HUDEP-2 (cell line): ENCODE data around the gene NXPH4.

Source experiments
- DNase-seq, 76 experiments: peaks; one replicate each; lab custom pipeline; 2025; ENCODE audit not compliant: unreplicated experiment in 76 of 76; lab: John Stamatoyannopoulos, UW

NXPH4 gene

DNA sequence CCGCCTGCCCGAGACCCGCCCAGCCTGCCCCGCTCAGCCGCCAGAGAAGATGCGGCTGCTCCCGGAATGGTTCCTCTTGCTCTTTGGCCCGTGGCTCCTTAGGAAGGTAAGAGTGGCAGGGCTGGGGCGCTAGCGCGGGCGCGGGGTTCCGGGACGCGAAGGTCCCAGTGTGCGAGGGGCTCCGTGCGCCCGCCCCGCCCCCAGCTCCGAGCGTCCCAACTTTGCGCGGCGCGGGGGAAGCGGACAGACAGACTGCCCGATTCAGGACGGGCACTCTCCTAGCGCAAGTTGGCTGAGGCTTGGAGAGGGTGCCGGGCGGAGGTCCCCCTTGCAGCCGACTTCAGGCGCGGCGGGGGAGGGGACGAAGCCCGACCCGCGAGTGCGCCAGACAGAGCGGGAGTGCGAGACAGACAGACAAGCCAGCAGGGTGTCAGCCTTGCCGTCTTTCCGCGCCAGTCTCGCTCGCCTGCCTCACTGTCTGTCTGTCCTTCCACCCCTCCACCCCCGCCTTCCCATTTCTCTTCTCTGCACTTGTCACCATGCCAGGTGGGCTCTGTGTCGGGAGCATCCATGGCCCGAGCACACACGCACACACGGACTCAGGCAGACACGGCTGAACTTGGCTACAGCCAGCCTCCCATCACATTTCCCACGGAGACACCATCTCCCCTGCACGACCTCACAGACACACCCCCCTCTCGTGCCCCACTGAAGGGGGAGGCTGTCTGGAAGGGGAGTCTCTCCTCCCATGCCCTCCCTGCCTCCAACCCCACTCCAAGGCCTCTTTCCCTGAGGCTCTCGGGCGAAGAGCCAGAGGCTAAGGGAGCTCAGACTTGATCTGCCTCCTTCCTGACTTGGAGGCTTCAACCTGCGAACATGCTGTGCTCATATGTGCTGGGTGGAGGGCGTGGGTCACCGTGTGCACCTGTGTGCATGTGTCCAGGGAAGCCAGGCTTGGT lies 606 bp downstream of the NXPH4 start:
- peak in 2 of 76 experiments; percentile 34 to 58 for DNase-seq

DNA sequence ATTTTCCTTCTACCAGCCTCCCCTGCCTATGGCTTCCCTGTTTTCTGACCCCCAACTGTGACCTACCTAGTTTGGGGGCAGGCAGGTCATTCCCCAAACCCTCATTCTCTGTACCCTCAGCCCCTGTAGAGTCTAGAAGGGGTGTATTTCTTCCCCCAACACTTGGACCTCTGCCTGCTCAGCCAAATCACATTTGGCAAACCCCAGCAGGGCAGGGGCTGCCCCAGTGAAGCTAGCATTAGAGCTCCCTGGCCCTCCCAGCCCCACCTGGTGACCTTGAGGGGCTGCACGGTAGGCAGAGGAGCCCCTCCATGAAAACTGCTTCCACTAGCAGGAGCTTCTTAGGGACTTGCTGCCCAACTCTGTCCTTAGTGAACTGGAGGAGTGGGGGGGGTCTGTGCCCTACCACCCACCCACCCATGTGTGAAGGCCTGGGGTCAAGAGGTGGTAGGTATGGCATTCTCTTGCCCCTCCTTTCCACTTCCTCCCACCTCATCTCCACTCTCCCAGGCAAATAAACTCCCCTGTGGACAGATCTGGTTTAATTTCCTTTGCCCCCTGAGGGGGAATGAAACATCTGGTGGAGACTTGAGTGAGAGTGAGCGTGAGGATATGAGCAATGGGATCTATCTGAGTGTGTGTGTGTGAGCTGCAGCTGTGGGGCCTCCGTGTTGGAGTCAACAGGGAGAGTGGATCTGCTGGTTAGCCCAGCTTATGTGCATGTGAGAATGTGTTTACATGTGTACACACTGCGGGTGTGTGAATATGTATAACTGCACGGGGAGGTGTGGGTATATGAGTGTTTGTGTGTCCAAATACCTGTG lies 1.6 kb downstream of the NXPH4 start:
- DNase-seq, result no peak

DNA sequence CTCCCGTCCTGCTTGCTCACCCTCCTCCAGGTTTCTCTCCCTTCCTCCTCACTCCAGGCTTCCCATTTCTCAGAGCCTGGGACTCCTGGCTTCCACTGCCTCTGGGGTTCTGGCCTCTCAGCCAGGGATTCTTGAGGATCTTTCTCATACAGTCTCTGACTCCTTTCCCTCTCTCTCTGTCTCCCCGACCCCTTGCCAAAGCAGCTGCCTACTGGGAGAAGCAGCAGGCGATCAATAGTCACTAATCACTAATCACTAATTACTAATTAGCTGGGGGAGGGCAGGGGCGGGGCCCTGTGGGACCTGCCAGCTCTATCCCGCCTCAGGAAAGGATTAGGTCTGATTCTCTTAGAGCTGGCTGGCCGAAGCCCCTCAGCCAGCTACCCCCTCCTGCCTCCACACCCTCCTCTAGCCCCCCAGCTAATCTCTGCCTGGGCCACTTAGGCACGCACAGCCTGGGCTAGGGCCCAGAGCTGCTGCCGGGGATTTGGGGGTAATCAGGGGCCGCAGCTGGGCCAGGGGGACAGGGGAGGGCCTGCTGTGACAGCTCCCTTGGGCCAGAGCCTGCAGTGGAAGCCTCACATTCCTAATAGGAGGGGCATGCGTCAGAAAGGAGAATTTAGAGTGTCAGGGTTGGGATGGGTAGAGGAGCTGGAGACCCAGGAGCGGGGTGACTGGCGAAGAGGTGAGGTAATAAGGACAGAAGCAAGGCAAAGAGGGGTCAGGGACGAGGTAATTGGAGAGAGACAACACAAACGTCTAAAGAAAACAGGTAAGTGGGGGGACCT lies 2.8 kb downstream of the NXPH4 start:
- DNase-seq, result no peak

DNA sequence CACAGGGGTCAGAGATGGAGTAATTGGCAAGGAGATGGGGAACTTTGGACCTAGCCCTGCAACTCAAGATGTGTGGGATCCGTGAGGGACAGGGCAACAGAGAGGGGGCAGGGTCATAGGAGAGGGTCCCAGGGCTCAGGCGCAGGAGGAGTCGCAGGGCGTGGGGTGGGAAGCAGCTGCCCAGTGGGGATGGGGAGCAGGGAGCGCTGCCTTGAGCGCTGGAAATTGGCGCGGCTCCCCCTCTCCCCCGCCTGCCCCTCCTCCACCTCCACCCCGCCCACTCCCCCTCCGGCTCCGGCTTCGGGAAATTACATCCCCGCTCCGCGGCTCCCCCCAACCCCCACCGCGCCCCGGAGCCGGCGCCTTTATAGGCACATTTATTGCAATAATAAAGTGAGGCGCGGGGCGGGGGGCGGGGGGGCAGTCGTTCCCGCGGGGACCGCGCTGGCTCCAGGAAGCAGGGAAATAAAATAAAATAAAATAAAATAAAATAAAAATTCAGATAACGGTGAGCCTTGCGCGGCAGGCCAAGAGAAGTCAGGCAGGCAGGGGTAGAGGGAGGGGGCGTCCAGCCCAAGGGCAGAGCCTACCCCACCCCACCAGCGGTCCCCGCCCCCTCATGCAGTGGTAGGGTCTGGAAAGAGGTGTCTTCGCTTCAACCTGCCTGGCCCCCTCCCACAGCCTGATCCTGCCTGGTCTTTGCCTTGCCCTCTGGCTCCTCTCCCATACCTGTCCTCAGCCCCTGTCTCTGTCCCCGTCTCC lies 3.6 kb downstream of the NXPH4 start:
- DNase-seq, result no peak

DNA sequence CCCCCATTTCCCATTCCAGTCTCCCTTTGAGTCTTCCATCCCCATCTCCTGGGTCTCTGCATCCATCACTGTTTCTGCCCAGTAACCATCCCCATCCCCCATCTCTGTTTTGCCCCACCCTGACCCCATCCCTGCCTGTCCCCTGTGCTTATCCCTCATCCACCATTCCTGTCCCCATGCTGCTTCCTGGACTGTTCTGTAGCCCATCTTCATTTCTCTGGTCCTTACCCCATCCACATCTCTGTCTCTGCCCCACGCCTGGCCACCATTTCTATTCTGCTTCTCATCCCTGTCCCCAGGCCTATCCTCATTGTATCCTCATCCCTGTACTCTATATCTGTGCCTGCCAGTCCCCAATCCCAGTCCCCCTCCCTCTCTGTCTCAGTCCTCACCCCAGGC lies 4.2 kb downstream of the NXPH4 start:
- DNase-seq, result no peak

DNA sequence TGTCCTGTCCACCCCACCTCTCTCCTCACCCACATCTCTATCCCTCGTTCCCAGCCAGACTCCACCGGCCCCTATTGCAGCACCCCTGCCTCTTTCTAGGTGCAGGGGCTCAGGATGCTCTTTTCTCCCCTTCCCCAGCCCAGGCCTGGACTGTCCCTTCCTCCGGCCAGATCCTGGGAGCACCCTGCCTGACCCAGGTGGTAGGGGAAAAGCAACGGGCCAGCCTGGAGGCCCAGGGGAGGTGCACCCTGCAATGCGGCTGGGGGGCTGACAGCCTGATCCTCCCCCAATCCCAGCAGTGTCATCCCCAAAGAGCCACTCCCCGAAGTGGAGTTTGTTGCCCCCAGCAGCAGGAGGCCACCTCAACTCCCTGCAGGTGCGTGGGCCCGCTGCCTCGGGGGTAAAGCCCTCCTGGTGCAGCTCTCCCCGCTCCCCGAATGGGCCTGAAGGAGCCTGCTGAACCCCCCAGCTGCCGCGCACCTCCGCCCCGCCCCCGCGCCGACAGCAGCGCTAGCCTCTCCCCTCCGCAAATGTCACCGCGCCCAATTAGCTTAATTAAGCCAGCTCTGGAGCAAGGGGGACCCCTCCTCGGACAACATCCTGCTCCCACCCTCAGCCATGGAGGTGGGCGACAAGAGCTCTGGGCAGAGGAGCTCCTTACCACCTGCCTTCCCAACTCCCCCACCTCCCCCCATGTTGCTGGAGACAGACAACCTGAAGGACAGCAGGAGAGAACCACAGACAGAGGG lies 4.7 kb downstream of the NXPH4 start:
- DNase-seq, result no peak

DNA sequence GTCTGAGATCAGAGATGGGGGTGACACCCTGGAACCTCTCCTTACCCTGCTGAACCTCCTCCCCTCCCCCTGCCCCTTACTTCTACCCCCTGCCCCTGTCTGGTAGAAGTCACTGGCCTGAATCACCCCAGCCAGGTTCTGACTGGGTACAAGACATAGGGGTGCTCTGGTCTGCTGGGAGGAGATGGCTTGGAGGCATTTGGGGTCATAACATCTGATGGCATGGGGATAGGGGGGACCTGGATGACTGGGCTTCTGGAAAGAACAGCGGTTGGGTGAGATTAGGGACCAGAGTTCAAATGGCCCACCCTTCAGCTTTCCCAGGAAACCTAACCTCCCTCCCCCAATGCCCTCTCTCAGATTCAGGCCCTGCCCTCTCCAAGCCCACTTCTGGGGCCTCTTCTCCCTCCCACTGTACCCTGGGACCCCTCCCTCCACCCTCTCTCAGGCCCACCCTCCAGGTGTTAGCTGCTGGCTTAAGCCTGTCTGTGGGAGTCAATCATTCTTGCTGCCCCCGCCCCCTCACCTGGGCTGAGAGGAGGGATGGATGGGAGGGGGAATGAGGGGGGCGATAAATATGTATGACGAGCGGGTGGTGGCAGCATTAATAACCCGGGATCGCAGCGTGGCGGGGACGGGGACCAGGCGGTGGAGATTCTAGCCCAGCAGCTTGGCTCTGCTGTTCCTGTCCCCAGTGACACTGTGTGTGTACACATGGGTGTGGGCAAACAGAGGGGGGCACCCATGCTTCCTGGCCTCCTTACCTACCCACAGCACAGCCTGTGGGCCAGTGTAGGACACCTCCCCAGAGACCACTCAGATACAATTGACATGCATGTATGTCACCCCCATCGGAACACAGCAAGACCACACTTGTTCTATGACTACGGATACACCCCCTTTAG lies 5.9 kb downstream of the NXPH4 start:
- DNase-seq, result no peak

DNA sequence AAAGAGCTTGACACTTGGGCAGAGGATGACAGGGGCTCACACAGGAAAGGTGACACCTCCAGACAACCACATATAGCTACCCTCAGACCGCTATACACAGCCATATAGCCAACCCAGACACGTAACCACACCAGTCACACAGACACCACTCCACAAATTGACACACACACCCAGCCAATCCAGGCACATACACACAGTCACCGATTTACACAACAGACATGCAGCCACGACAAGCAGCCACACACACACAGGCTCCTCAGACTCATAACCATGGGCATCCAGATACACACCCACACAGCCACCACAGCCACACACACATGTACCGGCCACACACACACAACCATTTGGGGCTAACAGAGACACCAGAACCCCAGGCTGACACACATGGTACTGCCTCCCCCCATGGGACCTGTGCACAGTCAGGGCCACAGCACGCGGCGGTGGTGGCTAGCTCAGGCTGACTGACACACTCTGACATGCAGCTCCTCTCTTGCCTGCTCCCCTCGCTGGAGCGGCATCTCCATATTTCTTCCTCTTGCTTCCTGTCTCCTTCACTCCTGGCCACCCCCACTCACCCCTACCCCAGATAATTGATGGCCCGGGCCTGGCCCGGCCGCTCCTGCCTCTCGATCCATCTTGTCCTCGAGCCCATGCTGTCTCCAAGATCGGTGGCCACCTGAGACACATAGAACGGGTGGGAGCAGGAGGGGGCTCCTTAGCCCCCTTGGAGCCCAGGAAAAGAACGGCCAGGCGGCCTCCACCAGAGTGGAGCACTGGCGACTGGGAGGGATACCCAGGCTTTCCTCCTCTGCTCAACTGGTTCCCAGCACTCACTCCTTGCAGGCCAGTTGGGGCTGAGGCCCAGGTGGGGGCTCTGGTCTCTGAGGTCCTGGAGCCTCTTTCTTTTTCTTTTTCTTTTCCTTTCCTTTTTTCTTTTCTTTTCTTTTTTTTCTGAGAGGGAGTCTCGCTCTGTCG lies 6.9 kb downstream of the NXPH4 start:
- DNase-seq, result no peak

DNA sequence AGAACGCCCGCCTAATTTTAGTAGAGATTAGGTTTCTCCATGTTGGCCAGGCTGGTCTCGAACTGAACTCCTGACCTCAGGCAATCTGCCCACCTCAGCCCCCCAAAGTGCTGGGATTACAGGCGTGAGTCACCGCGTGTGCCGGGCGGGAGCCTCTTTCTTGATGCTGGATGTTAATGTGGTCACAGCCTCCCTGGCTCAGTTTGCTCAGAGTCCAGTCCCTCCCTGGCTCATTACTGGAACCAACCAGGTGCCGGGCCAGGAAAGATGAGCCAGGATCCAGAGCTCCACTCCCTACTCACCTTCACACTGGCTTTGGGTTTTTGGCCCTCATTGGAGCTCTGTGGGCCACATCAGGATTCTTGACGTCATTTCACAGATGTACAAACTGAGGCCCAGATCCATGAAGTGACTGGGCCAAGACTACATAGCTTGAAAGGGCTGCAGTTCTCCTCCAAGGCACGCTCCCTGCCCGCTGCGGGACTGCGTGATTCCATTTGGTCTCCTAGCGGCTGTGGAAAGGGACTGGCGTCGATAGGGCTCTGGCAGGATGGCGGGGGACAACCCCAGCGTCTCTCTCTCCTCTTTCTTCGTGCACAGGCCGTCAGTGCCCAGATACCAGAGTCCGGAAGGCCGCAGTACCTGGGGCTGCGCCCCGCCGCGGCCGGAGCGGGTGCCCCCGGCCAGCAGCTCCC lies 7.8 kb downstream of the NXPH4 start:
- DNase-seq, result no peak

DNA sequence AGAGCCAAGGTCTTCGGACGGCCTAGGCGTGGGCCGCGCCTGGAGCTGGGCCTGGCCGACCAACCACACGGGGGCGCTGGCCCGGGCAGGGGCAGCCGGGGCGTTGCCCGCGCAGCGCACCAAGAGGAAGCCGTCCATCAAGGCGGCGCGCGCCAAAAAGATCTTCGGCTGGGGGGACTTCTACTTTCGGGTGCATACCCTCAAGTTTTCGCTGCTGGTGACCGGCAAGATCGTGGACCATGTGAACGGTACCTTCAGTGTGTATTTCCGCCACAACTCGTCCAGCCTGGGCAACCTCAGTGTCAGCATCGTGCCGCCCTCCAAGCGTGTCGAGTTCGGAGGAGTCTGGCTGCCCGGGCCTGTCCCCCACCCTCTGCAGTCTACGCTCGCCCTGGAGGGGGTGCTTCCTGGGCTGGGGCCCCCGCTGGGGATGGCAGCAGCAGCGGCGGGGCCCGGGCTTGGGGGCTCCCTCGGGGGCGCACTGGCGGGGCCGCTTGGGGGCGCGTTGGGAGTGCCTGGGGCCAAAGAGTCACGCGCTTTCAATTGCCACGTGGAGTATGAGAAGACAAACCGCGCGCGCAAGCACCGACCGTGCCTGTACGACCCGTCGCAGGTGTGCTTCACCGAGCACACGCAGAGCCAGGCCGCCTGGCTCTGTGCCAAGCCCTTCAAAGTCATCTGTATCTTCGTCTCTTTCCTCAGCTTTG lies 8.5 kb downstream of the NXPH4 start:
- DNase-seq, result peak in 56 of 76 experiments; percentile 9 to 70 (median 44)

DNA sequence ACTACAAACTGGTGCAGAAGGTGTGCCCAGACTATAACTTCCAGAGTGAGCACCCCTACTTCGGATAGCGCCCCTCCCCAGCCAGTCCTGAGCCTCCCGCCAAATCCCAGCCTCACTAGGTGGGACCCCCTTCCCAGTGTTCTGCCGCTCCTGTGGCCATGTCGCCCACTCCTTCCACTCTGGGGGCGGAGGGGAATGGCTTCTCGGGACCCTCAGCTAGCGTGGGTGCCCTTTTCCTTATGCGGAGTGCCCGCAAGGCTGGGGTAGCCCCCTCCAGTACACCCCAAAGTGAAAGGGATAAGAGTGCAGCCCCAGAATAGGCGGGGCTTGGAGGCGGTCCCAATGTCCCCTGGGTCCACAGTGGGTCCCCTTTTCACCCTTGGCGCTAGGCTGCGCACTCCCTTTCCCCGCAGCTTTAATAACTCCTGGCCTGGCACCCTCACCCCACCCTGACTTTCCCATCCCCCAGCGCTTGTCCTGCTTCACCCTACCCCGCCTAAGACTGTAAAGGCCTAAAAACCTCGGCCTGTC lies 9.2 kb downstream of the NXPH4 start:
- no peak for DNase-seq

DNA sequence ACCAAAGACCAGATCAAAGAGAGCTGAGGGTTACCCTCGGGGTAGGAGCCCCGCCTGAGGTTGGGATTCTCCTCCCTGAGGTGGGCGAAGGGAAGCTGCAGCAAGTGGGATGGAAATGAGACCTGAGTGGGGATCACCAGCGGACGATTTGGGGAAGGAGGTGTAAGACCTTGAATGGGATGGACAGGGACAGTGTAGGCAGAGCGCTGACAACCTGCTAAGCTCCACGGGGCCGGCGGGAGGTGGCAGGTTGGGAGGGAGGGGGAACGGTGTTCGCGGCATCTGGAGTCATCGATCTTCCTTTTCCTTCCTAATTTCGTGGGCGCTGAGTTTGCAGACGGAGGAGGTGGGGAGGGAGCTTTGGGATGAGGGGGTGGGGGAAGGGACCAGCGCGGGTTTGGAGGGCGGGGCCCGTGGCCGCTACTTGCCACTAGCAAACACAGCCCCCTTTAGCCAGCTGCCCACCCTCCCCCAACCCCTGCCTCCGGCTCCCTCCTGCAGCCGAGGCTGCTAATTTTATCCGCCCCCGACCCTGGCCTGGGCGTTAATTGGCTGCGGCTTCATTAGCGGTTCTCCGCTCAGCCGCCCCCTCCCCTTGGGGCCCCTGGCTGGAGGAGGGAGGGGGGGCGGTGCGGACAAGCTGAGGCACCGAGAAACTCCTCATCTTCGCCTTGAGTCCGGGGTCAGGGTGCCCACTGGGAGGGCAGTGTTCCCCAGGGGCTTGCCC lies 10.2 kb downstream of the NXPH4 start:
- DNase-seq, result no peak

DNA sequence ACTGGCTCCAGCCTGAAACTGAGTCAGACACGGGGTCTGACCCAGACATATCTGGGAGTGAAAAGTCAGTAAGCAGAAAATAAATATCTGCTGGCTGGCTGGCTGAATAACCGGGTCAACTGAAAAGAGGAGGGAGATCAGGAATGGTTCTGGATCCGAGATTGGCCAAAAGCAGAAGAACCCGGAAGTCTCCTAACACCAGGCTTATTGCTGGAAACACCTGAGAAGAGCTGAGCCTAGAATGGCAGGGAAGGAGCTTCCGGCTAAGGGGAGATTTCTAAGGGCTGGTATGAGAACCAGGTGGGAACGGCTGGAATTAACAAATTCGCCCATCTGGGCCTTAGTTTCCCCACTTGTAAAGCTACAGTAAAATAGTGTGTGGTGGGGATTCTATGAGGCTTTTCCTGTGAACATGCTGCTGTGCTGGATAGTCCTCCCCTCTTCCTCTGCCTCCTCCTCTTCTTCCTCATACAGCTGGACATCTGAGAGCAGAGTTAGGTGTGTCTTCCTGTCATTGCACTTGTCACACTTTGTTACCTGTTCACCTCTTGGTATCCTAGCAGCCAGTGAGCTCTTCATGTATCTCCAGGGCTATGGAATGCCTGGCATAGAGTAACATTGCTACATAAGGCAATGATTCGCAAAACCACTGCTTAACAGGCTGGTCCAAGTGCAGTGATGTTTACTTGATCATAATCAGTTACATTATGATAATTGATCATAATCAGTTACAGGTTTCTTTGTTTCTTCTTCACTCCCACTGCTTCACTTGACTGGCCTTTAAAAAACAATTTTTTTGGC lies 10.9 kb downstream of the NXPH4 start:
- DNase-seq, result no peak

DNA sequence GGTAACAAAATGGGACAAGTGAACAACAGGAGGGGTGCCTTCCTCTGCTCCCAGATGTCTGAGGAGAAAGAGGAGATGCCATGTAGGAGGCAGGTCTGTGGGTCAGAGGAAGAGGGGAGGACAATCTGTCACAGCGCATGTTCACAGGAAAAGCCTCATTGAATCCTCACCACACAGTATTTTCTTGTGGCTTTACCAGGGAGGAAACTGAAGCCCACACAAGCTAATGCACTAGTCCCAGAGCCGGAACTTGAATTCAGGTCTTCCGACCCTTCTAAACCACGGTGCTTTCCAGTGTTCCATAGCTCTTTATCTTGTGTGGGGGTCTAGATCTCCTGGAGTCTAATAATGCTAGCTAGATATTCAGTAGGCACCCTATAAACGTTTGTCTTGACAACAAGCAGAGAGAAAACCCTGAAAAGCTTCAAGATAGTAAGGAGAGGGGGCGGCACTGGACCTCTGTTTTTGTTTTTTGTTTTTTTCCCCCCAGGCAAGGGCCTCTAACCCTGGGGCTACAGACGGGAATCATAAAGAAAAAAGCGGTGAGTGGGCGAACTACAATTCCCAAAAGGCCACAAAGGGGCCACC lies 12.5 kb downstream of the NXPH4 start:
- peak in 2 of 76 experiments; percentile 34 to 66 for DNase-seq
